ENCODE measurements around the gene PLET1. TPM values are rescaled to one million over a fixed set of nuclear protein-coding genes. Genes with fewer than 3 reads are reported as not detected.
A peak's percentile ranks its signal among the peaks of the same experiment; 100 is the strongest.

Gene PLET1
- total and polyA plus RNA-seq, 2 donors (not counting 1 experiment from before 2014, with no cell fraction given), result not detected

DNA sequence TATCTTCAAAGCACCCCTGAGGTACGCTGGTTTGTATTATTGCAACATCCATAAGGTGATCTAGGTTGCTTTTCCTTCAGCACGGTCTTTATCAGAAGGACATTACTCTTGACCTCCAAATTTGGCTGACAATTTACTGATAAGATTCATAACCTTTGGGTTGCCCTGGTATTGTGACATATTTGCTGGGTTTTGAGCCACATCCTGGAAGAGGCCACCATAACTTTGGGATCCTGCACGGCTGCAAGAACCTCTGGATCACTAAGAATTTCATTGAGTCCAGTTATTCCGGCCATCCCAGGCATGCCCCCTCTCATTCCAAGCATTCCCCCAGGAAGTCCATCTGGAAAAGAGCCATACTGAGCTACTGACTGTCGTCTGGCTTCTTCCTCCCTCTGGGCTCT lies 6.5 kb upstream of the PLET1 start:
- TF ChIP-seq CTCF (conservative IDR thresholded peaks at IDR 0.05 in 1 of 2, IDR thresholded peaks at IDR 0.05 in 1 of 2; ENCODE audit: low read depth in 1 of 2, low read length in 2 of 2) (no peak), EZH2 (IDR thresholded peaks at IDR 0.05; ENCODE audit: low read length, missing control alignments) (no peak)
- no peaks in the 10 kb centered on the region for H3K9me3 ChIP-seq (ENCODE audit: control insufficient read depth, insufficient read depth, low read depth, low read length)
- DNase-seq (ENCODE audit: low read depth in 2 of 2), result peak in 1 of 2 donors; percentile 42
- no peak overlapping the region for H3K4me3 ChIP-seq (replicated peaks in 1 of 4; ENCODE audit: control extremely low read depth in 1 of 4, insufficient read depth in 1 of 4, low read depth in 3 of 4, low read length in 4 of 4)
- no peaks in the 10 kb centered on the region for H3K36me3 ChIP-seq (ENCODE audit: control insufficient read depth, insufficient read depth, low read length)
- no peak overlapping the region for H3K9ac ChIP-seq (ENCODE audit: insufficient read depth, low read length)
- H3K4me1 ChIP-seq (ENCODE audit: control insufficient read depth, extremely low read depth, insufficient read depth, low read length), result no peaks in the 10 kb centered on the region
- no peak overlapping the region for H3K27ac ChIP-seq (ENCODE audit: insufficient read depth, low read length)
- no peaks in the 10 kb centered on the region for H3K79me2 ChIP-seq (ENCODE audit: control insufficient read depth, insufficient read depth, low read length)
- H2AFZ ChIP-seq (ENCODE audit: low read length), result no peak overlapping the region
- no peak overlapping the region for H3K4me2 ChIP-seq (ENCODE audit: extremely low read depth, insufficient read depth, low read length)
- H4K20me1 ChIP-seq (ENCODE audit: control insufficient read depth, extremely low read depth, insufficient read depth, low read length), result no peaks in the 10 kb centered on the region
- H3K27me3 ChIP-seq (ENCODE audit: control insufficient read depth, insufficient read depth, low read length), result no peaks in the 10 kb centered on the region

GRCh38 chr11:112266410-112266778 lies 5.7 kb upstream of the PLET1 start:
- H2AFZ ChIP-seq (ENCODE audit: low read length), result no peak overlapping the region
- H3K4me2 ChIP-seq (ENCODE audit: extremely low read depth, insufficient read depth, low read length), result no peak overlapping the region

GRCh38 chr11:112265659-112266409 lies 5.2 kb upstream of the PLET1 start:
- Histone ChIP-seq H3K27me3 (ENCODE audit: control insufficient read depth, insufficient read depth, low read length) (no peaks in the 10 kb centered on the region), H3K27ac (ENCODE audit: insufficient read depth, low read length) (no peak overlapping the region), H3K9me3 (ENCODE audit: control insufficient read depth, insufficient read depth, low read depth, low read length) (no peaks in the 10 kb centered on the region), H3K4me2 (ENCODE audit: extremely low read depth, insufficient read depth, low read length) (no peak overlapping the region), H2AFZ (ENCODE audit: low read length) (no peak overlapping the region), H4K20me1 (ENCODE audit: control insufficient read depth, extremely low read depth, insufficient read depth, low read length) (no peaks in the 10 kb centered on the region), H3K4me1 (ENCODE audit: control insufficient read depth, extremely low read depth, insufficient read depth, low read length) (no peaks in the 10 kb centered on the region), H3K79me2 (ENCODE audit: control insufficient read depth, insufficient read depth, low read length) (no peaks in the 10 kb centered on the region), H3K4me3 (replicated peaks in 1 of 4; ENCODE audit: control extremely low read depth in 1 of 4, insufficient read depth in 1 of 4, low read depth in 3 of 4, low read length in 4 of 4) (no peak overlapping the region), H3K36me3 (ENCODE audit: control insufficient read depth, insufficient read depth, low read length) (no peaks in the 10 kb centered on the region), H3K9ac (ENCODE audit: insufficient read depth, low read length) (no peak overlapping the region)
- peak in 1 of 2 donors; percentile 68 for DNase-seq (ENCODE audit: low read depth in 2 of 2)
- no peak for TF ChIP-seq CTCF (conservative IDR thresholded peaks at IDR 0.05 in 1 of 2, IDR thresholded peaks at IDR 0.05 in 1 of 2; ENCODE audit: low read depth in 1 of 2, low read length in 2 of 2)
- TF ChIP-seq EZH2 (IDR thresholded peaks at IDR 0.05; ENCODE audit: low read length, missing control alignments), result no peak

More at GRCh38 chr11:112266410-112266778, 5.7 kb upstream of the PLET1 start:
- Histone ChIP-seq H3K27ac (ENCODE audit: insufficient read depth, low read length) (no peak overlapping the region), H3K27me3 (ENCODE audit: control insufficient read depth, insufficient read depth, low read length) (no peaks in the 10 kb centered on the region), H3K4me3 (replicated peaks in 1 of 4; ENCODE audit: control extremely low read depth in 1 of 4, insufficient read depth in 1 of 4, low read depth in 3 of 4, low read length in 4 of 4) (no peak overlapping the region), H4K20me1 (ENCODE audit: control insufficient read depth, extremely low read depth, insufficient read depth, low read length) (no peaks in the 10 kb centered on the region), H3K9ac (ENCODE audit: insufficient read depth, low read length) (no peak overlapping the region), H3K4me1 (ENCODE audit: control insufficient read depth, extremely low read depth, insufficient read depth, low read length) (no peaks in the 10 kb centered on the region), H3K36me3 (ENCODE audit: control insufficient read depth, insufficient read depth, low read length) (no peaks in the 10 kb centered on the region), H3K9me3 (ENCODE audit: control insufficient read depth, insufficient read depth, low read depth, low read length) (no peaks in the 10 kb centered on the region), H3K79me2 (ENCODE audit: control insufficient read depth, insufficient read depth, low read length) (no peaks in the 10 kb centered on the region)
- TF ChIP-seq EZH2 (IDR thresholded peaks at IDR 0.05; ENCODE audit: low read length, missing control alignments) (no peak), CTCF (conservative IDR thresholded peaks at IDR 0.05 in 1 of 2, IDR thresholded peaks at IDR 0.05 in 1 of 2; ENCODE audit: low read depth in 1 of 2, low read length in 2 of 2) (no peak)
- DNase-seq (ENCODE audit: low read depth in 2 of 2), result no peak

Measured in fibroblast of lung (primary cell).